Adrenal gland (tissue), 19 donors: ENCODE data around the gene SLC9A4. TPM values are rescaled to one million over a fixed set of nuclear protein-coding genes. Genes with fewer than 3 reads are reported as not detected.
A peak's percentile ranks its signal among the peaks of the same experiment; 100 is the strongest.

Source experiments
- DNase-seq, 7 donors: peaks; one replicate each; pipeline ENCODE4 v3.0.0-alpha.2; 2019 to 2020
- H3K27ac ChIP-seq, 5 donors: fragments of 200-600 bp; sonication (generic) in 4 of 5; 1 replicate in 3 of 5; 2 replicates in 2 of 5; pipeline versions ENCODE4 v1.5.1 to v1.8.0; 2016 to 2020; ENCODE audit warnings: mild to moderate bottlenecking in 1 of 5
- H3K27me3 ChIP-seq: fragments of 200-600 bp; 2 replicates; pipeline ENCODE4 v1.8.0; 2021
- H3K36me3 ChIP-seq, 2 donors: fragments of 200-600 bp; replicated peaks in 1 of 2; 1 replicate in 1 of 2; 2 replicates in 1 of 2; pipeline versions ENCODE4 v1.5.1 to v1.8.0; 2018 to 2022
- H3K4me1 ChIP-seq, 2 donors: fragments of 200-600 bp; replicated peaks in 1 of 2; 1 replicate in 1 of 2; 2 replicates in 1 of 2; pipeline versions ENCODE4 v1.5.1 to v1.8.0; 2018 to 2021
- H3K4me3 ChIP-seq, 4 donors: fragments of 200-600 bp; sonication (generic) in 3 of 4; one replicate each; pipeline ENCODE4 v1.5.1; 2016 to 2018
- H3K9me3 ChIP-seq, 3 donors: fragments of 200-600 bp; sonication (generic) in 1 of 3; replicated peaks in 1 of 3; 1 replicate in 2 of 3; 2 replicates in 1 of 3; pipeline versions ENCODE4 v1.5.1 to v1.8.0; 2016 to 2021
- CTCF ChIP-seq, 6 experiments: fragments of 450-650 bp in 4 of 6; fragments of 200-600 bp in 2 of 6; sonication (generic) in 1 of 6; IDR thresholded peaks; 1 replicate in 5 of 6; 2 replicates in 1 of 6; pipeline versions ENCODE4 v1.5.1 to v1.8.0; 2016 to 2021; ENCODE audit warnings: antibody characterized with exemption in 6 of 6, mild to moderate bottlenecking in 2 of 6, moderate library complexity in 1 of 6
- POLR2A ChIP-seq, 2 donors: fragments of 450-650 bp; IDR thresholded peaks; one replicate each; pipeline ENCODE4 v1.6.1; 2017; ENCODE audit warnings: antibody characterized with exemption in 2 of 2, mild to moderate bottlenecking in 2 of 2, moderate library complexity in 1 of 2
- WGBS, 4 donors: extraction: QIAGEN DNeasy Blood & Tissue Kit in 2 of 4; methylation state at CpG; one replicate each; pipeline versions ENCODE4 v1.1.5 to v1.1.7; 2013 to 2017; 5-methylcytosine and 5-hydroxymethylcytosine counted together
- intact Hi-C, 2 donors: fragments of 100-400 bp; cut with DNase I; formaldehyde crosslinking; loops; one replicate each; pipeline versions ENCODE4 v1.14.1 to v1.15.0; 2022 to 2023
- long read RNA-seq, 10 donors: library from polyadenylated mRNA in 3 of 10; unstranded in 2 of 10; stranded (forward) in 1 of 10; transcript quantifications; one replicate each; pipeline ENCODE4 v2.0.0 and lab custom pipeline, GENCODE V29; 2021 to 2026
- polyA plus RNA-seq, 3 donors: library from polyadenylated mRNA; stranded (reverse); fragments of 200-250 nt in 2 of 3; fragments of 350-450 nt in 1 of 3; fragmentation: Illumina TruSeq in 1 of 3; extraction: RNeasy Lipid Tissue Mini Kit (QIAGEN cat#74804) in 1 of 3; gene quantifications; one replicate each; pipeline ENCODE4 v1.2.3, GENCODE V29; 2013 to 2014
- total RNA-seq, 9 donors: library from RNA; depleted of rRNA in 4 of 9; stranded (reverse); fragments of >200 nt in 4 of 9; fragments of 120-200 nt in 1 of 9; fragmentation: NEBNext Ultra II Directional in 1 of 9; extraction: Animal tissue kit (Norgen Biotek cat#: 25700) in 1 of 9; gene quantifications; one replicate each; pipeline versions ENCODE4 v1.1.0 to v1.2.4, GENCODE V29; 2013 to 2023
- donor health status: healthy with polysubstance abuse.
- donor health status: Bipolar disorder and iron deficiency.
- donor health status: DM: yes; HTN: yes; CAD: no.
- donor health status: DM: no; HTN: no; CAD: no.
- donor health status: DM: no; HTN: no; CAD: no.
- donor health status: DM: yes; HTN: yes; CAD: no.

Gene SLC9A4, protein sequence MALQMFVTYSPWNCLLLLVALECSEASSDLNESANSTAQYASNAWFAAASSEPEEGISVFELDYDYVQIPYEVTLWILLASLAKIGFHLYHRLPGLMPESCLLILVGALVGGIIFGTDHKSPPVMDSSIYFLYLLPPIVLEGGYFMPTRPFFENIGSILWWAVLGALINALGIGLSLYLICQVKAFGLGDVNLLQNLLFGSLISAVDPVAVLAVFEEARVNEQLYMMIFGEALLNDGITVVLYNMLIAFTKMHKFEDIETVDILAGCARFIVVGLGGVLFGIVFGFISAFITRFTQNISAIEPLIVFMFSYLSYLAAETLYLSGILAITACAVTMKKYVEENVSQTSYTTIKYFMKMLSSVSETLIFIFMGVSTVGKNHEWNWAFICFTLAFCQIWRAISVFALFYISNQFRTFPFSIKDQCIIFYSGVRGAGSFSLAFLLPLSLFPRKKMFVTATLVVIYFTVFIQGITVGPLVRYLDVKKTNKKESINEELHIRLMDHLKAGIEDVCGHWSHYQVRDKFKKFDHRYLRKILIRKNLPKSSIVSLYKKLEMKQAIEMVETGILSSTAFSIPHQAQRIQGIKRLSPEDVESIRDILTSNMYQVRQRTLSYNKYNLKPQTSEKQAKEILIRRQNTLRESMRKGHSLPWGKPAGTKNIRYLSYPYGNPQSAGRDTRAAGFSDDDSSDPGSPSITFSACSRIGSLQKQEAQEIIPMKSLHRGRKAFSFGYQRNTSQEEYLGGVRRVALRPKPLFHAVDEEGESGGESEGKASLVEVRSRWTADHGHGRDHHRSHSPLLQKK
- total RNA-seq (under 1 TPM in 1 of 9 donors, not detected in 8; 0.17 TPM), polyA plus RNA-seq (not detected)
- long read RNA-seq, donor 1, result 0 reads
- long read RNA-seq, donor 2, result 0 reads
- long read RNA-seq, donor 3, result 0 reads
- long read RNA-seq, donor 4, result 0 reads
- long read RNA-seq, donor 5, result 0 reads
- long read RNA-seq, donor 6, result 0 reads
- long read RNA-seq, donor 7, result 0 reads
- long read RNA-seq, donor 8, result 0 reads
- long read RNA-seq, donor 9, result 0 reads
- long read RNA-seq, donor 10, result 0 reads

DNA sequence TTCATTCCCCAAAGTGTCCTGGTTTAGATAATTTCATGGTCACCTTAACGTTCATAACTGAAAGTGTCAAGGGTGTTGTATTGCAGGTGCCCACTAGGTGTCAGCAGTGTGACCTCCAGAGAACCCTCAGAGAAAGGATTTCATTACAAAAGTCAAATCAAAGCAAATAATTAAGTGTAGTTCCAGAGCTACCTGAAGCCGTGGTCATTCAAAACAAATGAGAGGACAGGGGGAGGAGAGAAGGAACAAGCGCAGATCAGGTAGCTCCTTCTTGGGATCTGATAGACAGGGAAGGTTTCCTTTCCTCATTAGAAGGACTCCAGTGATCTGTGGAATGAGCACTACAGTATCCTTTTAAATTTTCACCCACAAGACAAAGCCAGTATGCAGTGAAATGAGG lies at the start of gene SLC9A4:
Gene SLC9A4 (plus strand): TSS at position 207 of the 400 bp plus-strand sequence. CDS start 534 bp downstream, outside the sequence.
- Histone ChIP-seq H3K36me3 (no peaks in the 10 kb centered on the region), H3K27me3 (peaks cover 6% of the 10 kb centered on the region), H3K27ac (no peak within 1 kb of the TSS), H3K4me3 (no peak within 1 kb of the TSS), H3K4me1 (peaks cover 0 to 4% of the 10 kb centered on the region in 2 donors), H3K9me3 (no peaks in the 10 kb centered on the region)
- peak in 6 of 7 donors; percentile 21 to 73 (median 58) for DNase-seq
- TF ChIP-seq POLR2A (IDR thresholded peaks at IDR 0.05), result no peak
- TF ChIP-seq CTCF (IDR thresholded peaks at IDR 0.05), result peak; percentile 64 to 83 (median 76)
- intact Hi-C loops, result loop anchor here (10.0 kb wide), 1 partner anchor 142 kb away; the partner anchor contains the start of gene SLC9A2 (in 2 of the 2)
- 2 to 8% (median 8%) methylated on average over 3 of the region's 3 CpGs for WGBS, 4 donors

DNA sequence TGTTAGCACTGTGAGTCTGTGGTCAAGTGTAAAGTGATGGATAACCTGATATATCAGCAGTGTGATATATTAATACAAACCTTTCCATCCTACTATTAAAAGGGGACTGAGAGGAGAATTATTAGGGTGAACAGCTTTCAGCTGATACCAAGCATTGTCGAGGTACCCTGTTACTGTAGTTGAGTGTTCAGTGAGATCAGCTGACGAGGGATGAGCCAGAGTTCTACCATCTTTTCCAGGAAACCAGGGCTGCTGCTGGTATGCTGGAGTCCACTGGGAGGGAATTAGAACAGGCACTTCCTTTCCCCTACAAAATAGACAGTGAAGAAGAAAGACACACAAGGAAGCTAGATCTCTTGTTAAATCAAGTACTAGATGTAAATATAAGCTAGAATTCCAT lies 49.7 kb upstream of the SLC9A4 start:
- peaks cover 0 to 5% (median 0%) of the 10 kb centered on the region in 3 donors for H3K9me3 ChIP-seq
- no peak overlapping the region for H3K4me3 ChIP-seq
- no peaks in the 10 kb centered on the region for H3K4me1 ChIP-seq
- WGBS, 4 donors, result 62 to 84% (median 74%) methylated on average over 2 of the region's 2 CpGs
- no peak overlapping the region for H3K27ac ChIP-seq
- no peak for DNase-seq
- H3K36me3 ChIP-seq, result no peaks in the 10 kb centered on the region
- intact Hi-C loops, result no loop called here
- TF ChIP-seq POLR2A (IDR thresholded peaks at IDR 0.05) (no peak), CTCF (IDR thresholded peaks at IDR 0.05) (no peak)
- no peaks in the 10 kb centered on the region for H3K27me3 ChIP-seq

GRCh38 chr2:102424754-102425153 lies 48.3 kb upstream of the SLC9A4 start:
- Histone ChIP-seq H3K4me1 (no peaks in the 10 kb centered on the region), H3K4me3 (no peak overlapping the region), H3K27ac (no peak overlapping the region), H3K9me3 (peaks cover 0 to 7% (median 0%) of the 10 kb centered on the region in 3 donors), H3K36me3 (no peaks in the 10 kb centered on the region), H3K27me3 (no peaks in the 10 kb centered on the region)
- intact Hi-C loops, result no loop called here
- TF ChIP-seq CTCF (IDR thresholded peaks at IDR 0.05) (no peak), POLR2A (IDR thresholded peaks at IDR 0.05) (no peak)
- no peak for DNase-seq
- WGBS, 4 donors, result 43 to 51% (median 46%) methylated on average over 3 of the region's 3 CpGs
